GM23338 (cell line): ENCODE measurements around the gene THADA. TPM values are rescaled to one million over a fixed set of nuclear protein-coding genes. Genes with fewer than 3 reads are reported as not detected.

Source experiments
- ATAC-seq: fragments of 200-7000 bp; cut with Tn5 transposase; 3 replicates; pipeline ENCODE4 v1.9.1; 2020
- DNase-seq: peaks from one replicate; pipeline ENCODE4 v3.0.0-alpha.2; 2015; ENCODE audit warnings: low spot score
- H2AFZ ChIP-seq: fragments of 200-600 bp; sonication (generic); 2 replicates; pipeline ENCODE4 v1.8.0; 2016; ENCODE audit warnings: antibody characterized with exemption, mild to moderate bottlenecking, moderate library complexity
- H3F3A ChIP-seq: fragments of 200-600 bp; sonication (generic); replicated peaks from 2 replicates; pipeline ENCODE4 v1.8.0; 2017; ENCODE audit warnings: antibody characterized with exemption, mixed run types, low read depth
- H3K27ac ChIP-seq: fragments of 200-600 bp; sonication (generic); 2 replicates; pipeline ENCODE4 v1.6.1; 2016; ENCODE audit warnings: low read depth
- H3K27me3 ChIP-seq: fragments of 200-600 bp; sonication (generic); 2 replicates; pipeline ENCODE4 v1.8.0; 2016; ENCODE audit warnings: mild to moderate bottlenecking, mixed run types, moderate library complexity; ENCODE audit not compliant: insufficient read depth
- H3K36me3 ChIP-seq: fragments of 200-600 bp; sonication (generic); 2 replicates; pipeline ENCODE4 v1.8.0; 2016; ENCODE audit warnings: mild to moderate bottlenecking; ENCODE audit not compliant: insufficient read depth
- H3K4me1 ChIP-seq: fragments of 200-600 bp; sonication (generic); 2 replicates; pipeline ENCODE4 v1.8.0; 2016; ENCODE audit warnings: mild to moderate bottlenecking, moderate library complexity; ENCODE audit not compliant: insufficient read depth
- H3K4me2 ChIP-seq: fragments of 200-600 bp; sonication (generic); 2 replicates; pipeline ENCODE4 v1.7.1; 2017; ENCODE audit warnings: mixed run types
- H3K4me3 ChIP-seq: fragments of 200-600 bp; sonication (generic); 2 replicates; pipeline ENCODE4 v1.6.1; 2016; ENCODE audit warnings: mixed run types
- H3K79me2 ChIP-seq: fragments of 200-600 bp; sonication (generic); replicated peaks from 2 replicates; pipeline ENCODE4 v1.8.0; 2017; ENCODE audit warnings: mild to moderate bottlenecking; ENCODE audit not compliant: insufficient read depth
- H3K9me2 ChIP-seq: fragments of 200-600 bp; sonication (generic); 2 replicates; pipeline ENCODE4 v1.8.0; 2017; ENCODE audit not compliant: insufficient read depth
- H4K20me1 ChIP-seq: fragments of 200-600 bp; sonication (generic); replicated peaks from 2 replicates; pipeline ENCODE4 v1.8.0; 2017; ENCODE audit warnings: mild to moderate bottlenecking; ENCODE audit not compliant: insufficient read depth
- H3K27ac Mint-ChIP-seq: 2 replicates; pipeline ENCODE4 v1.8.0; 2020; ENCODE audit warnings: inconsistent platforms, mild to moderate bottlenecking, moderate library complexity, mixed read lengths
- H3K27me3 Mint-ChIP-seq: 3 replicates; pipeline ENCODE4 v1.8.0; 2022; ENCODE audit warnings: low read depth, mild to moderate bottlenecking, moderate library complexity, mixed read lengths, inconsistent platforms; ENCODE audit not compliant: insufficient read depth, poor library complexity
- H3K36me3 Mint-ChIP-seq: 3 replicates; pipeline ENCODE4 v1.8.0; 2021; ENCODE audit warnings: low read depth, mild to moderate bottlenecking, inconsistent platforms, moderate library complexity, mixed read lengths
- H3K4me1 Mint-ChIP-seq: 3 replicates; pipeline ENCODE4 v1.8.0; 2020; ENCODE audit warnings: mild to moderate bottlenecking, inconsistent platforms, mixed read lengths
- H3K4me3 Mint-ChIP-seq: 3 replicates; pipeline ENCODE4 v1.8.0; 2021; ENCODE audit warnings: moderate library complexity, mild to moderate bottlenecking, inconsistent platforms, mixed read lengths
- H3K9me3 Mint-ChIP-seq: 3 replicates; pipeline ENCODE4 v1.8.0; 2020; ENCODE audit warnings: moderate library complexity, mild to moderate bottlenecking, inconsistent platforms, mixed read lengths
- CREB1 ChIP-seq: fragments of 250-450 bp; sonication (Bioruptor Pico); IDR thresholded peaks from 2 replicates; pipeline ENCODE4 v1.5.0; 2020; ENCODE audit warnings: low read depth, mild to moderate bottlenecking, moderate library complexity
- CTCF ChIP-seq, 2 experiments: fragments of 200-600 bp in 1 of 2; sonication (generic) in 1 of 2; conservative IDR thresholded peaks; 2 replicates each; pipeline versions ENCODE4 v1.5.1 to v1.6.1; 2016 to 2017; ENCODE audit warnings: antibody characterized with exemption in 2 of 2, low read depth in 2 of 2, mild to moderate bottlenecking in 2 of 2, moderate library complexity in 1 of 2
- ETS1 ChIP-seq: IDR thresholded peaks from 2 replicates; pipeline ENCODE4 v1.6.1; 2016; ENCODE audit warnings: antibody characterized with exemption
- JUNB ChIP-seq: IDR thresholded peaks from one replicate; pipeline ENCODE4 v1.6.1; 2016; ENCODE audit warnings: antibody characterized with exemption; ENCODE audit not compliant: unreplicated experiment
- NANOG ChIP-seq: IDR thresholded peaks from 2 replicates; pipeline ENCODE4 v1.6.1; 2016; ENCODE audit warnings: antibody characterized with exemption, borderline replicate concordance
- POLR2AphosphoS5 ChIP-seq: IDR thresholded peaks from 2 replicates; pipeline ENCODE4 v1.6.1; 2016; ENCODE audit warnings: antibody characterized with exemption, low read depth
- ZNF114 ChIP-seq: fragments of 250-450 bp; sonication (Bioruptor Pico); IDR thresholded peaks from 2 replicates; pipeline ENCODE4 v1.5.0; 2020; ENCODE audit warnings: mild to moderate bottlenecking, moderate library complexity
- ZNF331 ChIP-seq: fragments of 250-450 bp; sonication (Bioruptor Pico); IDR thresholded peaks from 2 replicates; pipeline ENCODE4 v1.5.0; 2020; ENCODE audit warnings: low read depth, mild to moderate bottlenecking, moderate library complexity
- ZNF462 ChIP-seq: fragments of 250-450 bp; sonication (Bioruptor Pico); IDR thresholded peaks from 2 replicates; pipeline ENCODE4 v1.5.0; 2020; ENCODE audit warnings: mild to moderate bottlenecking, moderate library complexity
- polyA plus RNA-seq: library from polyadenylated mRNA; unstranded; fragments of >200 nt; fragmentation: Nextera tagmentation; extraction: Ambion mirVana; gene quantifications from 2 replicates; pipeline ENCODE4 v1.2.1, GENCODE V29; 2016
- total RNA-seq: library from RNA; depleted of rRNA; stranded (reverse); fragments of >200 nt; shearing (Covaris generic); gene quantifications from 2 replicates; pipeline ENCODE4 v1.2.3, GENCODE V29; 2014

THADA gene
- total and polyA plus RNA-seq, 2 experiments from 2014 or later = 17.0 to 30.7 TPM

- peaks cover 2% of the 10 kb centered on the region for H3K27me3 Mint-ChIP-seq
- H3K4me1 ChIP-seq = peaks cover 12% of the 10 kb centered on the region; the same call in 1 of the 2 replicates
- H3K4me3 Mint-ChIP-seq = no peak overlapping the region
- no peak overlapping the region for H3K4me3 ChIP-seq
- 0 out of 2 replicates have a peak, but pooled peaks cover 3% of the 10 kb centered on the region for H3K36me3 ChIP-seq
- H3K9me2 ChIP-seq = no peaks in the 10 kb centered on the region
- no peaks in the 10 kb centered on the region for H3K36me3 Mint-ChIP-seq
- H3K4me2 ChIP-seq = no peak overlapping the region
- H3K27me3 ChIP-seq = no peaks in the 10 kb centered on the region
- no peak overlapping the region for H3K27ac ChIP-seq
- H2AFZ ChIP-seq = no peak overlapping the region
- H3K4me1 Mint-ChIP-seq = peaks cover 10% of the 10 kb centered on the region
- no peaks in the 10 kb centered on the region for H4K20me1 ChIP-seq
- no peak for TF ChIP-seq ZNF331 (CRISPR knock-in tag)
- no peak for TF ChIP-seq ETS1
- TF ChIP-seq POLR2AphosphoS5 = no peak
- no peak for TF ChIP-seq JUNB
- TF ChIP-seq NANOG = no peak
- no peak overlapping the region for H3K27ac Mint-ChIP-seq
- DNase-seq (no peak), ATAC-seq (no peak)
- no peaks in the 10 kb centered on the region for H3F3A ChIP-seq
- H3K79me2 ChIP-seq = no peaks in the 10 kb centered on the region
- no peaks in the 10 kb centered on the region for H3K9me3 Mint-ChIP-seq
Measured at GRCh38 chr2:43412114-43412753, 183.6 kb downstream of the THADA start.

GRCh38 chr2:43410055-43410604 is 185.7 kb downstream of the THADA start:
- Histone ChIP-seq H3K27me3 (no peaks in the 10 kb centered on the region), H3K4me3 (no peak overlapping the region), H3K36me3 (0 out of 2 replicates have a peak, but pooled peaks cover 3% of the 10 kb centered on the region), H3K9me2 (no peaks in the 10 kb centered on the region), H4K20me1 (no peaks in the 10 kb centered on the region), H3K79me2 (no peaks in the 10 kb centered on the region), H3K4me2 (no peak overlapping the region), H3K4me1 (peaks cover 18% of the 10 kb centered on the region), H3F3A (no peaks in the 10 kb centered on the region), H2AFZ (no peak overlapping the region), H3K27ac (no peak overlapping the region)
- no peak for TF ChIP-seq CREB1
- TF ChIP-seq ZNF462 (CRISPR knock-in tag) = no peak
- no peak for TF ChIP-seq ZNF114
- no peak for TF ChIP-seq ETS1
- no peak for TF ChIP-seq POLR2AphosphoS5
- TF ChIP-seq CTCF (conservative IDR thresholded peaks at IDR 0.05; ENCODE audit: low read depth in 2 of 2) = no peak
- Mint-ChIP-seq H3K27ac (no peak overlapping the region), H3K36me3 (no peaks in the 10 kb centered on the region), H3K9me3 (no peaks in the 10 kb centered on the region), H3K4me1 (peaks cover 16% of the 10 kb centered on the region), H3K27me3 (no peaks in the 10 kb centered on the region), H3K4me3 (no peak overlapping the region)
- no peak for DNase-seq
- no peak for ATAC-seq
